CD14-positive monocyte (primary cell): ENCODE measurements around the gene FUT4. TPM values are rescaled to one million over a fixed set of nuclear protein-coding genes. Genes with fewer than 3 reads are reported as not detected.

Experiments used
- DNase-seq, 3 donors: peaks; one replicate each; pipeline ENCODE4 v3.0.0-alpha.2; 2011 to 2022
- H2AFZ ChIP-seq: 2 replicates; pipeline ENCODE4 v1.6.0; 2012; ENCODE audit warnings: mild to moderate bottlenecking, low read depth, low read length, inconsistent platforms; ENCODE audit not compliant: insufficient read depth, poor library complexity, severe bottlenecking
- H3K27ac ChIP-seq, 2 donors: 1 replicate in 1 of 2; 2 replicates in 1 of 2; pipeline ENCODE4 v1.5.1; 2012 to 2013; ENCODE audit warnings: low read length in 2 of 2, control low read depth in 1 of 2, inconsistent platforms in 1 of 2, low read depth in 1 of 2, mild to moderate bottlenecking in 1 of 2
- H3K27me3 ChIP-seq, 2 donors: one replicate each; pipeline versions ENCODE4 v1.6.0 to v1.6.1; 2011 to 2013; ENCODE audit warnings: low read length in 2 of 2; ENCODE audit not compliant: control insufficient read depth in 2 of 2, insufficient read depth in 2 of 2
- H3K36me3 ChIP-seq, 2 donors: replicated peaks in 1 of 2; 1 replicate in 1 of 2; 2 replicates in 1 of 2; pipeline versions ENCODE4 v1.5.1 to v1.6.1; 2012 to 2013; ENCODE audit warnings: low read length in 2 of 2, control low read depth in 1 of 2, inconsistent platforms in 1 of 2, mild to moderate bottlenecking in 1 of 2; ENCODE audit not compliant: insufficient read depth in 2 of 2, control insufficient read depth in 1 of 2
- H3K4me1 ChIP-seq, 2 donors: 1 replicate in 1 of 2; 2 replicates in 1 of 2; pipeline versions ENCODE4 v1.5.1 to v1.6.1; 2012 to 2013; ENCODE audit warnings: low read length in 2 of 2, control low read depth in 1 of 2, inconsistent platforms in 1 of 2, mild to moderate bottlenecking in 1 of 2, moderate library complexity in 1 of 2; ENCODE audit not compliant: insufficient read depth in 2 of 2, control insufficient read depth in 1 of 2
- H3K4me2 ChIP-seq: replicated peaks from 2 replicates; pipeline ENCODE3; 2012; ENCODE audit warnings: low read length, moderate library complexity, mild to moderate bottlenecking; ENCODE audit not compliant: poor library complexity, severe bottlenecking; ENCODE audit errors: extremely low read depth
- H3K4me3 ChIP-seq, 3 experiments: fragments of 200-600 bp in 1 of 3; sonication (generic) in 1 of 3; replicated peaks in 1 of 3; 1 replicate in 2 of 3; 2 replicates in 1 of 3; pipeline ENCODE4 v1.5.1; 2011 to 2013; ENCODE audit warnings: low read length in 3 of 3, mild to moderate bottlenecking in 3 of 3, control low read depth in 2 of 3, low read depth in 2 of 3, inconsistent platforms in 1 of 3, moderate library complexity in 1 of 3
- H3K79me2 ChIP-seq: 2 replicates; pipeline ENCODE4 v1.6.0; 2012; ENCODE audit warnings: mild to moderate bottlenecking, control low read depth, inconsistent platforms, low read length, moderate library complexity; ENCODE audit not compliant: insufficient read depth
- H3K9ac ChIP-seq: 2 replicates; pipeline ENCODE4 v1.6.0; 2017; ENCODE audit warnings: low read length, mild to moderate bottlenecking; ENCODE audit not compliant: insufficient read depth, poor library complexity, severe bottlenecking
- H3K9me3 ChIP-seq, 2 donors: replicated peaks in 1 of 2; 1 replicate in 1 of 2; 2 replicates in 1 of 2; pipeline versions ENCODE4 v1.5.1 to v1.6.1; 2012 to 2013; ENCODE audit warnings: low read length in 2 of 2, control low read depth in 1 of 2; ENCODE audit not compliant: control insufficient read depth in 1 of 2, insufficient read depth in 1 of 2
- H4K20me1 ChIP-seq: 2 replicates; pipeline ENCODE4 v1.6.0; 2012; ENCODE audit warnings: mild to moderate bottlenecking, low read length, control low read depth, moderate library complexity; ENCODE audit not compliant: insufficient read depth
- H3K27ac Mint-ChIP-seq, 7 donors: one replicate each; pipeline ENCODE4 v1.8.0; 2020; ENCODE audit warnings: mild to moderate bottlenecking in 7 of 7, mixed read lengths in 7 of 7, moderate library complexity in 6 of 7, inconsistent platforms in 2 of 7
- H3K27me3 Mint-ChIP-seq, 3 donors: one replicate each; pipeline ENCODE4 v1.8.0; 2021 to 2022; ENCODE audit warnings: low read depth in 3 of 3, mild to moderate bottlenecking in 3 of 3, mixed read lengths in 3 of 3, moderate library complexity in 3 of 3, inconsistent platforms in 1 of 3
- H3K36me3 Mint-ChIP-seq, 2 donors: one replicate each; pipeline ENCODE4 v1.8.0; 2020; ENCODE audit warnings: mixed read lengths in 2 of 2, inconsistent platforms in 1 of 2, mild to moderate bottlenecking in 1 of 2
- H3K4me1 Mint-ChIP-seq: one replicate; pipeline ENCODE4 v1.8.0; 2020; ENCODE audit warnings: mild to moderate bottlenecking, mixed read lengths
- H3K4me3 Mint-ChIP-seq, 2 donors: one replicate each; pipeline ENCODE4 v1.8.0; 2020; ENCODE audit warnings: mild to moderate bottlenecking in 2 of 2, mixed read lengths in 2 of 2, moderate library complexity in 1 of 2
- H3K9me3 Mint-ChIP-seq, 7 donors: one replicate each; pipeline ENCODE4 v1.8.0; 2020 to 2022; ENCODE audit warnings: mixed read lengths in 7 of 7, mild to moderate bottlenecking in 6 of 7, moderate library complexity in 6 of 7, inconsistent platforms in 2 of 7
- WGBS: methylation state at CpG from one replicate; pipeline ENCODE4 v1.1.5; 2013; ENCODE audit warnings: missing lambda C conversion rate; ENCODE audit not compliant: insufficient coverage; 5-methylcytosine and 5-hydroxymethylcytosine counted together
- intact Hi-C, 2 donors: fragments of 100-400 bp; cut with micrococcal nuclease; formaldehyde crosslinking; loops; one replicate each; pipeline versions ENCODE4 v1.15.0 to v1.15.1; 2023
- polyA plus RNA-seq, 3 donors: library from polyadenylated mRNA; depleted of rRNA in 1 of 3; unstranded in 2 of 3; stranded (reverse) in 1 of 3; fragments of 300-500 nt in 2 of 3; fragments of >200 nt in 1 of 3; fragmentation: Illumina TruSeq in 2 of 3; gene quantifications; 1 replicate in 2 of 3; 2 replicates in 1 of 3; pipeline ENCODE4 v1.2.3, GENCODE V29; 2012 to 2021
- TF ChIP-seq, protein P1 (sequence below): fragments of 200-600 bp; IDR thresholded peaks from one replicate; pipeline ENCODE4 v1.8.0; 2022; ENCODE audit warnings: antibody characterized with exemption, mild to moderate bottlenecking

Gene FUT4
- polyA plus RNA-seq, 3 donors = 5.4 to 19.9 (median 6.5) TPM

- Histone ChIP-seq H3K4me2 (no peak overlapping the region), H3K27me3 (no peaks in the 10 kb centered on the region), H3K27ac (peak overlapping the region in 1 of 2 donors; percentile 52), H3K9me3 (no peaks in the 10 kb centered on the region), H3K9ac (no peak overlapping the region), H3K79me2 (no peaks in the 10 kb centered on the region), H3K4me3 (no peak overlapping the region), H3K4me1 (peaks cover 7 to 13% of the 10 kb centered on the region in 2 donors), H4K20me1 (no peaks in the 10 kb centered on the region), H3K36me3 (peaks cover 14 to 57% of the 10 kb centered on the region in 2 donors), H2AFZ (no peak overlapping the region)
- DNase-seq = peak; percentile 35 to 54 (median 36)
- no peaks in the 10 kb centered on the region for H3K9me3 Mint-ChIP-seq
- no peak overlapping the region for H3K27ac Mint-ChIP-seq
- peaks cover 35 to 67% of the 10 kb centered on the region in 2 donors for H3K36me3 Mint-ChIP-seq
- H3K27me3 Mint-ChIP-seq = no peaks in the 10 kb centered on the region
- TF ChIP-seq, protein P1, sequence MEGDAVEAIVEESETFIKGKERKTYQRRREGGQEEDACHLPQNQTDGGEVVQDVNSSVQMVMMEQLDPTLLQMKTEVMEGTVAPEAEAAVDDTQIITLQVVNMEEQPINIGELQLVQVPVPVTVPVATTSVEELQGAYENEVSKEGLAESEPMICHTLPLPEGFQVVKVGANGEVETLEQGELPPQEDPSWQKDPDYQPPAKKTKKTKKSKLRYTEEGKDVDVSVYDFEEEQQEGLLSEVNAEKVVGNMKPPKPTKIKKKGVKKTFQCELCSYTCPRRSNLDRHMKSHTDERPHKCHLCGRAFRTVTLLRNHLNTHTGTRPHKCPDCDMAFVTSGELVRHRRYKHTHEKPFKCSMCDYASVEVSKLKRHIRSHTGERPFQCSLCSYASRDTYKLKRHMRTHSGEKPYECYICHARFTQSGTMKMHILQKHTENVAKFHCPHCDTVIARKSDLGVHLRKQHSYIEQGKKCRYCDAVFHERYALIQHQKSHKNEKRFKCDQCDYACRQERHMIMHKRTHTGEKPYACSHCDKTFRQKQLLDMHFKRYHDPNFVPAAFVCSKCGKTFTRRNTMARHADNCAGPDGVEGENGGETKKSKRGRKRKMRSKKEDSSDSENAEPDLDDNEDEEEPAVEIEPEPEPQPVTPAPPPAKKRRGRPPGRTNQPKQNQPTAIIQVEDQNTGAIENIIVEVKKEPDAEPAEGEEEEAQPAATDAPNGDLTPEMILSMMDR = peak; percentile 53
- no peak overlapping the region for H3K4me3 Mint-ChIP-seq
- H3K4me1 Mint-ChIP-seq = peaks cover 12% of the 10 kb centered on the region
- no CpG with 5 or more reads among the region's 2 CpGs for WGBS
- intact Hi-C loops = loop anchor here (2.0 to 5.0 kb wide), 2 partner anchors 76 to 79 kb away; no protein-coding TSS in a partner anchor
Observed at GRCh38 chr11:94597896-94598295, 54.2 kb downstream of the FUT4 start.

Other genes with a start within 250 kb of the FUT4 start
- gene IZUMO1R, start 239.3 kb upstream of the FUT4 start, polyA plus RNA-seq = not detected
- gene GPR83, start 142.5 kb upstream of the FUT4 start, polyA plus RNA-seq = under 1 TPM in 2 of 3 donors, not detected in 1; 0.07 to 0.12 TPM
- 10 to 100 TPM in 2 of 3 donors, 1 to 10 TPM in 1; 7.8 to 12.1 (median 10.5) TPM for gene MRE11, start 50.1 kb upstream of the FUT4 start, polyA plus RNA-seq
- gene ANKRD49, start 49.9 kb upstream of the FUT4 start, polyA plus RNA-seq = 10 to 100 TPM; 12.0 to 13.1 (median 12.8) TPM
- not detected for gene C11orf97, start 31.5 kb upstream of the FUT4 start, polyA plus RNA-seq
- gene PIWIL4, start 23.4 kb downstream of the FUT4 start, polyA plus RNA-seq = 10 to 100 TPM in 1 of 3 donors, 1 to 10 TPM in 1, under 1 TPM in 1; 0.98 to 14.2 (median 1.1) TPM
- under 1 TPM; 0.41 to 0.66 (median 0.46) TPM for gene AMOTL1, start 224.4 kb downstream of the FUT4 start, polyA plus RNA-seq